Erythroblast (primary cell): Measurements from ENCODE around the gene COL6A3.

Experiments used
- DNase-seq, 2 experiments: peaks; one replicate each; lab custom pipeline; 2025; lab: John Stamatoyannopoulos, UW
- GATA1 ChIP-seq: IDR thresholded peaks from 2 replicates; pipeline ENCODE4 v1.6.1; 2011; ENCODE audit warnings: low read depth, mild to moderate bottlenecking, control low read depth, low read length, moderate library complexity
- POLR2A ChIP-seq: IDR thresholded peaks from 2 replicates; pipeline ENCODE4 v1.6.1; 2011; ENCODE audit warnings: mild to moderate bottlenecking, low read length

COL6A3 gene

DNA sequence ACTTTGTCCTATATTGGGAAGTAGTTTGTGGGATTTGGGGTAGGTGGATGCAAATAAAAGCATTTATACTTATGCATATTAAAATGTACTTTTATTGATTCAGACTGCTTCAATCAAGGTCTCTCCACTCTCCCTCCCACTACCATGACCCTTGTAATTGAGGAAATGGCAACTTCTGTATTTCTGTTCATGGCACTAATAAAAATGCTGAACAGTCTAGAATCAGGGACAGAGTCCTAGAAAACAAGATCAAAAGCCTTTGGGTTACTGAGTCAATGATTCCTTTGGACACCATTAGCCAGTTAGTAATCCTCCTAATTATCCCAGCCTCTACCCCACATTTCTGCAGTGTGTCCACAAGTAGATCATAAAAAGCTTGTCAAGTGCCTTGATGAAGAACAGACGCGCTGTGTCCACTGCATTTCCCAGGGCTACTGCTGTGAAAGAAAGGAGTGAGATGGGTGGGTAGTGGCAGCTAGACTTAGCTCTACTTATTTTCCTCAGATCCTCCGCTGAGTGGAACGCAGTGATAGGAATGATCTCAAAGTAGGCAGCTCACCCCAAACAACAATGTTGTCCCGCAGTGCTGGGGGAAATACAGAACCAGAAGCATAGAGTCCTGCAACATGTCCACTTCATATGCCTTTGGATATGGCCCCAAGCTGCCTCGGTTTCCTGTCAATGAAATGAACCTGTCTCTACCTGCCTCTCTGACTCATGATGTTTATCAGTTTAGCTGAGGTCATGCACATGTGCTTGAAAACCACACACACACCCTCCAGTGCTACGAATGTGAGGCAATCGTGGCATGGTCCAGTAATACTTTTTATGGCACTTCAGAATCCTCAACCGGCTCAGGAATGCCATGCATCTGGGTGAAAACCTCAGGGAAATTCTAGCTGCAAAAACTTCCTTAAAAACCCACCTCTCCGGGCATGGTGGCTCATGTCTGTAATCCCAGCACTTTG lies 115.5 kb downstream of the COL6A3 start:
- no peak for TF ChIP-seq GATA1
- no peak for DNase-seq

GRCh38 chr2:237297421-237298150 lies 116.4 kb downstream of the COL6A3 start:
- DNase-seq, result no peak
- TF ChIP-seq POLR2A (no peak), GATA1 (no peak)

- DNase-seq, result no peak
These were observed 117.2 kb downstream of the COL6A3 start for GRCh38 chr2:237296756-237297155.

GRCh38 chr2:237295889-237296480 lies 118.0 kb downstream of the COL6A3 start:
- no peak for TF ChIP-seq POLR2A
- TF ChIP-seq GATA1, result no peak
- no peak for DNase-seq

More at GRCh38 chr2:237296756-237297155, 117.2 kb downstream of the COL6A3 start:
- TF ChIP-seq POLR2A (no peak), GATA1 (no peak)

DNA sequence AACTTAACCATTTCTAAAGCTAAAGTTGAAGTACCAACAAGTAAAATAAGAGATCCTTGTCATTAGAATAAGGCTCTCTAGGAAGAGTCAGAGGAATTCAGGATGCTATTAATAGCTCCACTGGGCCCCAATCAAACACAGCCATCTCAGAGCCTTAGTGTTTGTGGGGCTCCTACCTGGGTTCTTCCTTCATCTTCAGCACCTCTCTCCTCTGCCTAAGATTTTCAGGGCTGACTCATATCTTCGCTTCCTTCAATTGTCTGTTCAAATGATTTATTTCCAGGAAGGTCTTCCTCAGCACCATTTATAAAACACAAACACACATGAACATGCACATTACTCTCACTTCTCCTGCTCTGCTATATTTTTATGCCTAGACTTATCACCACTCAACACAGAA lies 119.5 kb downstream of the COL6A3 start:
- no peak for DNase-seq
- TF ChIP-seq POLR2A (no peak), GATA1 (no peak)

DNA sequence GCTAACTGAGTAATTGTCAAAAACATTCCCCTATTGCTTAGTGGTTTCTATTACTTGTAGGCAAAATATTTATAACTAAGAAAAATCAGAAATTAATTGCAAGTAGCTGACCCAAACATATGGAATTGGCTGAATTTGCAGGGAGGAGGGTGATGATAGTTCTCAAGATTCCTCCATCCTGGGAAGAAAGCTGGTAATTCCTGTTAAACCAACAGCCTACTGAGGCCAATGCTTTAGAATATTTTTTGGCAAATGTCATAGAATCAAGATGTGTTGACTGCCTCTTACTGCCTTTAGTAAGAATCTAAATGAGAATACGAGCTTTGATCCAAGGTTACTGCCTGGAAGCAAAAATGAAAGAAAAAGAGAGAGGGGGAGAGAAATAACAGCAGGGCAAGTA lies 120.0 kb downstream of the COL6A3 start:
- TF ChIP-seq POLR2A (no peak), GATA1 (no peak)
- DNase-seq, result no peak

DNA sequence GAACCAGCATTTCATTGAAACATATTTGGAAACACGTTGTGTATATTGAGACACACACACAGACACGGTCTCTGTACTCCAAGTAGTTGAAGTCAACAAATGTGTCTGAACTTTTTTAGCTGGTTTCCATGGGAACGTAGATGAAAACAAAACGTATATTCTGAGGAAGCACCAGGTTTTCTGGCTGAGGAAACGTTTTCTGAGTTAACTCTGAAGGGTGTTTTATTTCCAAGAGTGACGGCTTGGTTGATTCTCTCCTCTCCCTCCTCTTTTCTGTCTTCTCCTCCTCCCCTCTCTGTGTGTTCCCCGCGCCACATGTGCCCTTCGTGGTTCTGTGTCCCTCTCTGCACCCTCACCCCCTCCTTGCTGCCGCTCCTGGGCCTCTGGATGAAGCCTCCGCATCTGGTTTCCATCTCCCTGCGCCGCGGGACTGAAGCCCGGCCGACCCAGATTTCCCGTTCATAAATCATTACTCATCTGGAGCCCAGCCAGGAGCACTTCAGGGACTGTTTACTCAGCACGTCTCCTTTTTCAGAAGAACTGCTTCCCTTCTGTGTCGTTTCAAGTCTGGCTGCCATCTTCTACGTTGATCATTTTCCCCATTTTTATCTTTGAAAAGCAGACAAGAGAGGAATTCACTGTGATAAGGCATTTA lies 122.7 kb downstream of the COL6A3 start:
- TF ChIP-seq GATA1 (no peak), POLR2A (no peak)
- no peak for DNase-seq

DNA sequence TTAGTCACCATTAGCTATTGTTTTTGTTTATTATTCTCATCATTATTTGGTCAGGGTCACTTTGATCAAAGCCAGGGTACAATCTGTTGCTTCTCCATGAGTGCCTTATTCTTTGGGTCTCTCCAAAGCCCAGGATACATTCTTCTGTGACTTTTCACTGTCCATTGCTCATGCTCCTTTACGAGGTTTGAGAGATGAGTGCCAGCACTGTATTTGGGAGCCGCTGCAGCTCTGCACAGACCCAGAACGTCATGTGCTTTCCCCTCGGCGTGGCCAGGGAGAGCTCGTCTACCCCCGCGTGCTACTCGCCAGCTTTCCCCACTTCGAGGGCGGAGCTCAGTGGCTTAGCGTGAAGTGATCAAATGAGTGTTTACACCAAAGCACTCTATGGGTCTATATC lies 123.7 kb downstream of the COL6A3 start:
- no peak for DNase-seq
- no peak for TF ChIP-seq GATA1
- TF ChIP-seq POLR2A, result no peak

DNA sequence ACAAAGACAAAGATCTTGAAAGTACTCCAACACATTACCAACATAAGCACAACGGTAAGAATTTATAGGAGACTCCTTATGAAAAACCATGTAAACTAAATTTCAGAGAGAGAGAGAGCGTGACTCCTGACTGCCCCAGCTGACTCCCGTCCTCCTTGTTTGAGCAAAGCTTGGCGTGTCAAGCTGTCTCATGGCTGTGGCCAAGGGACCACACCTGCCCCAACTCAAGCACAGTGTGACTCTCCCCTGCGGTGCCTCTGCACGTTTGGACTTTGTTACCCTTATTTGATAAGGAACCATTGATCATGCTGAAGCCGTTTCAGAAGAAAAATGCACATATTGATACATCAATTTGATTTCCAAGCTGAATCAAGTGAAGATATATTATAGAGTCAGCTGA lies 124.8 kb downstream of the COL6A3 start:
- DNase-seq, result no peak
- TF ChIP-seq POLR2A (no peak), GATA1 (no peak)

DNA sequence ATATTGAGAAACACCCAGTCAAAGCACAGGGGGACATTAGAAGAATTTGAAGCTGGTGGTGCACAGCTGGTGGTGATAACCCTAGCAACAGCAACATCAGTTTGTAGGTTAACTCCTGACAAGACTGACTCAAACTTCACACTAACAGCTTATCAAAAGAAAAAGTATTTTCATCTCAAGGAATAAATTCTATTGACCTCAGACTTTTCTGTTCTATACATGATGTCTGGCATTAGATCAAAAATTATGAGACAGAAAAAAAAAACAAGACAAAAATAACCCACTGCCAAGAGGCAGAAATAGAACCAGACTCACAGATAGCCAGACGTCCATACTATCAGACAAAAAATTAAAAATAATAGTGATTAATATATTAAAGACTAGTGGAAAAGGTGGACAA lies 126.1 kb downstream of the COL6A3 start:
- DNase-seq, result no peak

GRCh38 chr2:237283131-237283928 lies 130.6 kb downstream of the COL6A3 start:
- no peak for DNase-seq
- TF ChIP-seq POLR2A, result no peak
- no peak for TF ChIP-seq GATA1

More for the DNA sequence above, 126.1 kb downstream of the COL6A3 start:
- no peak for TF ChIP-seq GATA1
- TF ChIP-seq POLR2A, result no peak

DNA sequence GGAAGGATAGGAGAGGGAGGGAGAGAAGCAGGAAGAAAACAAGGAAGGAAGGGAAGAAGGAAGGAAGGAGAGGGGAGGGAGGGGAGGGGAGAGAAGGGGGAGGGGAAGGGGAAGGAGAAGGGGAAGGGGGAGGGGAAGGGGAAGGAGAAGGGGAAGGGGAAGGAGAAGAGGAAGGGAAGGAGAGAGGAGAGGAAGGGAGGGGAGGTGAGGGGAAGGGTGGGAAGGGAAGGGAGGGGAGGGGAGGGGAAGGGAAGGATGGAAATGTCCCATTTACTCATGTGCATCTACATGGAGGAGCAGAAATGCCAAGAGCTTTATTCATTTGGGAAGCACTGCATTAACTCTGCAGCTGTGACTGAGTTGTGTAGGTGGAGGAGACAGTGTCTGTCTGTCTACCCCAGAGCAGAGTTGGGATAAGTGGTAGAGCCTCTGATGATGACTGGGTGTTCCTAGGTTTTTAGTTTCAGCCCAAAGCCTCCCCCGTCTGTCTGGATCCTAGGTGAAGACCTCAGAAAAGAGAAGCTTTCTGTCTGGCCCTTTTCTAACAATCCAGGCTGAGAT lies 131.3 kb downstream of the COL6A3 start:
- DNase-seq, result no peak
- no peak for TF ChIP-seq POLR2A
- TF ChIP-seq GATA1, result no peak

DNA sequence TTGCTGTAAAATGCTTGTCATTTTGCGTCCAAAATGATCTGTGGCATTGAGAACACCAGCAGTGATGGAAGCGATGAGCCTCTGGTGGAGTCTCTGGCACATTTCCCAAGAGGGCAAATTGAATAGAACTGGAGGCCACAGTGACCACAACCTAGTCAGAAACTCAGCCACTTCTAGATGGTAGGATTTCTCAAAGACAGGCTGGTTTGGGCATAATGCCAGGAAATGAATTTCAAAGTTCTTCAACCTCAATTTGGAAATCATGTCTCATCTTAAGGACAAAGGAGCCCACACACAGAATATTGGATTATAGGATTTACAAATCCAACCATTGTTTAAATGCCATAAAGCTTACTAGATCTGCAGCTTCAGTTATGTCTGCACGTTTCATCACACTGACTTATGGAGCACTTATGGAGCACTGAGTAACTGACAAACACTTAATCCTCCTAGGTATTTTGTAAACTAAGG lies 132.1 kb downstream of the COL6A3 start:
- TF ChIP-seq POLR2A (no peak), GATA1 (no peak)
- no peak for DNase-seq
